A549 (cell line): Measurements from ENCODE around the gene SEMA6B. TPM values are rescaled to one million over a fixed set of nuclear protein-coding genes. Genes with fewer than 3 reads are reported as not detected.

Experiments
- ATAC-seq, 2 experiments: fragments of 200-7000 bp in 1 of 2; fragments of >200 bp in 1 of 2; cut with Nextera tagmentation in 1 of 2; cut with Tn5 transposase in 1 of 2; 3 replicates each; pipeline versions ENCODE4 v1.8.0 to v1.9.1; 2018 to 2020; ENCODE audit warnings: mild to moderate bottlenecking in 1 of 2, moderate library complexity in 1 of 2
- CTCF ChIA-PET: fragments of 300-600 bp; sonication (Branson Sonifier 250); formaldehyde crosslinking; extraction: SDS; loops from one replicate; lab custom pipeline; 2021; ENCODE audit warnings: antibody characterized with exemption, inconsistent platforms; lab: Yijun Ruan, JAX
- POLR2A ChIA-PET: fragments of 350-600 bp; formaldehyde crosslinking; extraction: SDS; loops from one replicate; lab custom pipeline; 2021; ENCODE audit warnings: antibody characterized with exemption, inconsistent platforms; lab: Yijun Ruan, JAX
- DNase-seq, 2 experiments: peaks; one replicate each; pipeline versions ENCODE4 v3.0.0 to v3.0.0-alpha.2; 2011 to 2016; ENCODE audit warnings: low read depth in 1 of 2, low spot score in 1 of 2
- FAIRE-seq: peaks from 2 replicates; lab custom pipeline; 2011; peaks lifted over from hg19 to GRCh38; lab: Jason Lieb, UNC
- H3K27ac ChIP-seq, 2 experiments: fragments of >200 bp; sonication (Bioruptor Twin); formaldehyde crosslinking; 3 replicates each; pipeline ENCODE4 v1.5.1; 2016 to 2017
- H3K4me1 ChIP-seq: fragments of >200 bp; sonication (Bioruptor Twin); formaldehyde crosslinking; 3 replicates; pipeline ENCODE4 v1.6.1; 2016
- H3K4me2 ChIP-seq: fragments of >200 bp; sonication (Bioruptor Twin); formaldehyde crosslinking; 3 replicates; pipeline ENCODE4 v1.6.1; 2016
- H3K4me3 ChIP-seq: fragments of >200 bp; sonication (Bioruptor Twin); formaldehyde crosslinking; 3 replicates; pipeline ENCODE4 v1.5.1; 2016
- H3K9me3 ChIP-seq: fragments of >200 bp; sonication (Bioruptor Twin); formaldehyde crosslinking; 3 replicates; pipeline ENCODE4 v1.6.1; 2016
- BCL3 ChIP-seq: fragments of >200 bp; sonication (Bioruptor Twin); formaldehyde crosslinking; IDR thresholded peaks from 3 replicates; pipeline ENCODE4 v1.6.1; 2016
- CBX8 ChIP-seq: fragments of 200-600 bp; sonication (generic); IDR thresholded peaks from 2 replicates; pipeline ENCODE4 v1.6.1; 2016
- CEBPB ChIP-seq, 2 experiments: fragments of >200 bp in 1 of 2; sonication (Bioruptor Twin) in 1 of 2; formaldehyde crosslinking in 1 of 2; IDR thresholded peaks; 2 replicates each; pipeline ENCODE4 v1.6.1; 2012 to 2016
- CHD4 ChIP-seq: fragments of 200-600 bp; sonication (generic); IDR thresholded peaks from 2 replicates; pipeline ENCODE4 v1.6.1; 2016; ENCODE audit warnings: antibody characterized with exemption, mild to moderate bottlenecking, borderline replicate concordance
- E2F6 ChIP-seq: IDR thresholded peaks from 2 replicates; pipeline ENCODE4 v1.6.1; 2012; ENCODE audit warnings: low read depth, borderline replicate concordance
- EHF ChIP-seq: fragments of 250-450 bp; sonication (Bioruptor Pico); IDR thresholded peaks from 2 replicates; pipeline ENCODE4 v1.5.0; 2020; ENCODE audit warnings: mild to moderate bottlenecking
- EHMT2 ChIP-seq: fragments of 200-600 bp; sonication (generic); IDR thresholded peaks from 2 replicates; pipeline ENCODE4 v1.6.1; 2016; ENCODE audit warnings: antibody characterized with exemption, low read depth, mild to moderate bottlenecking, moderate library complexity
- ELK1 ChIP-seq: fragments of 150-350 bp; IDR thresholded peaks from 2 replicates; pipeline ENCODE4 v1.6.1; 2014; ENCODE audit warnings: low read depth, mild to moderate bottlenecking, low read length
- EP300 ChIP-seq, 2 experiments: fragments of >200 bp; sonication (Bioruptor Twin); formaldehyde crosslinking; IDR thresholded peaks; 2 replicates in 1 of 2; 3 replicates in 1 of 2; pipeline ENCODE4 v1.6.1; 2016 to 2017
- ESRRA ChIP-seq: fragments of 150-350 bp; IDR thresholded peaks from 2 replicates; pipeline ENCODE4 v1.6.1; 2014; ENCODE audit warnings: mild to moderate bottlenecking, low read length, borderline replicate concordance
- FOSL2 ChIP-seq, 2 experiments: fragments of 450-650 bp in 1 of 2; fragments of >200 bp in 1 of 2; sonication (Bioruptor Twin) in 1 of 2; formaldehyde crosslinking; IDR thresholded peaks; 2 replicates each; pipeline versions ENCODE4 v1.5.0 to v1.6.1; 2016 to 2020; ENCODE audit warnings: mild to moderate bottlenecking in 1 of 2, moderate library complexity in 1 of 2
- GATA3 ChIP-seq: IDR thresholded peaks from 2 replicates; pipeline ENCODE4 v1.6.1; 2012; ENCODE audit warnings: borderline replicate concordance
- HDAC2 ChIP-seq: fragments of 200-600 bp; sonication (generic); IDR thresholded peaks from 2 replicates; pipeline ENCODE4 v1.6.1; 2016
- HMGXB4 ChIP-seq: fragments of 250-450 bp; sonication (Bioruptor Pico); IDR thresholded peaks from 2 replicates; pipeline ENCODE4 v1.5.0; 2021; ENCODE audit warnings: mild to moderate bottlenecking, moderate library complexity, borderline replicate concordance
- HOXB5 ChIP-seq: fragments of 250-450 bp; sonication (Bioruptor Pico); IDR thresholded peaks from 2 replicates; pipeline ENCODE4 v1.5.0; 2020; ENCODE audit warnings: mild to moderate bottlenecking, moderate library complexity
- JUN ChIP-seq, 2 experiments: fragments of >200 bp; sonication (Bioruptor Twin); formaldehyde crosslinking; IDR thresholded peaks; 2 replicates in 1 of 2; 3 replicates in 1 of 2; pipeline ENCODE4 v1.6.1; 2016 to 2017
- JUNB ChIP-seq: fragments of >200 bp; sonication (Bioruptor Twin); formaldehyde crosslinking; IDR thresholded peaks from 2 replicates; pipeline ENCODE4 v1.6.1; 2016
- KDM1A ChIP-seq: fragments of 200-600 bp; sonication (generic); IDR thresholded peaks from 2 replicates; pipeline ENCODE4 v1.6.1; 2016; ENCODE audit warnings: low read depth, mild to moderate bottlenecking
- MAZ ChIP-seq: fragments of 150-350 bp; IDR thresholded peaks from 2 replicates; pipeline ENCODE4 v1.6.1; 2014; ENCODE audit warnings: antibody characterized with exemption, low read depth, low read length, borderline replicate concordance
- PBX3 ChIP-seq: IDR thresholded peaks from 2 replicates; pipeline ENCODE4 v1.6.1; 2012
- PHF8 ChIP-seq: fragments of 200-600 bp; sonication (generic); IDR thresholded peaks from 2 replicates; pipeline ENCODE4 v1.6.1; 2016; ENCODE audit warnings: low read depth, mild to moderate bottlenecking, antibody characterized with exemption, moderate library complexity, borderline replicate concordance
- RCOR1 ChIP-seq: fragments of 150-350 bp; IDR thresholded peaks from 2 replicates; pipeline ENCODE4 v1.6.1; 2014; ENCODE audit warnings: antibody characterized with exemption, low read length, low read depth
- TFCP2L1 ChIP-seq: fragments of 250-450 bp; sonication (Bioruptor Pico); IDR thresholded peaks from 2 replicates; pipeline ENCODE4 v1.5.0; 2021; ENCODE audit warnings: mild to moderate bottlenecking
- TP53 ChIP-seq: fragments of 250-450 bp; sonication (Bioruptor Pico); IDR thresholded peaks from 2 replicates; pipeline ENCODE4 v1.5.0; 2021; ENCODE audit warnings: mild to moderate bottlenecking, moderate library complexity
- USF2 ChIP-seq: fragments of 450-650 bp; IDR thresholded peaks from 2 replicates; pipeline ENCODE4 v1.6.1; 2014; ENCODE audit warnings: antibody characterized with exemption
- ZFP36 ChIP-seq: fragments of 450-650 bp; IDR thresholded peaks from 2 replicates; pipeline ENCODE4 v1.6.1; 2014; ENCODE audit warnings: borderline replicate concordance; ENCODE audit not compliant: partially characterized antibody
- ZSCAN20 ChIP-seq: fragments of 250-450 bp; sonication (Bioruptor Pico); IDR thresholded peaks from 2 replicates; pipeline ENCODE4 v1.8.0; 2022; ENCODE audit warnings: mild to moderate bottlenecking, moderate library complexity
- whole genome bisulfite sequencing: methylation state at CpG from one replicate; pipeline ENCODE4 v1.1.6; 2017; ENCODE audit errors: missing lambda C conversion rate; 5-methylcytosine and 5-hydroxymethylcytosine counted together
- polyA plus RNA-seq, 4 experiments: library from polyadenylated mRNA; depleted of rRNA in 3 of 4; stranded (reverse); fragments of >200 nt; fragmentation: RNase III in 1 of 4; extraction: RNeasy Plus Mini Kit Qiagen cat#74134 plus additional on column Dnase treatment in 1 of 4; gene quantifications; 2 replicates in 3 of 4; 3 replicates in 1 of 4; pipeline ENCODE4 v1.2.3, GENCODE V29; 2011 to 2017

The SEMA6B gene
- polyA plus RNA-seq, 2 of the 4 experiments (the other 2 are of a cell fraction): 5.7 to 9.0 TPM

- no peak for TF ChIP-seq PHF8
- TF ChIP-seq CBX8: no peak
- TF ChIP-seq ZFP36: peak; percentile 33
- TF ChIP-seq ESRRA: no peak
- TF ChIP-seq EHF (CRISPR knock-in tag): no peak
- no peak for TF ChIP-seq TFCP2L1 (CRISPR knock-in tag)
- 59% methylated on average over 6 of the region's 8 CpGs for WGBS
- peak overlapping the region in 1 of 2 experiments; percentile 37; a peak in 2 of 6 replicates for H3K27ac ChIP-seq
- H3K4me1 ChIP-seq: peaks cover 41% of the 10 kb centered on the region
- H3K4me2 ChIP-seq: no peak overlapping the region
- ChIA-PET CTCF (interaction anchor here (0.5 to 5.6 kb wide), 6 partner anchors 11 to 58 kb away, joined by 3 to 62 read pairs (median 10); no protein-coding TSS in a partner anchor), POLR2A (no interaction called here)
- no peak for DNase-seq
- no peak for FAIRE-seq
- no peak overlapping the region for H3K4me3 ChIP-seq
- H3K9me3 ChIP-seq: no peaks in the 10 kb centered on the region
- no peak for ATAC-seq
These were observed 19.9 kb upstream of the SEMA6B start for GRCh38 chr19:4579389-4579788.

- ChIA-PET CTCF (interaction anchor here (0.5 to 5.6 kb wide), 6 partner anchors 10 to 58 kb away, joined by 3 to 62 read pairs (median 20); no protein-coding TSS in a partner anchor), POLR2A (no interaction called here)
- 52% methylated on average over 9 of the region's 11 CpGs for WGBS
- H3K9me3 ChIP-seq: no peaks in the 10 kb centered on the region
- no peak for DNase-seq
- TF ChIP-seq HMGXB4 (CRISPR knock-in tag) (no peak), RCOR1 (no peak), CEBPB (IDR thresholded peaks at IDR 0.05) (no peak), GATA3 (no peak), CBX8 (no peak), PHF8 (no peak), JUNB (no peak), HOXB5 (CRISPR knock-in tag) (no peak), PBX3 (no peak), JUN (IDR thresholded peaks at IDR 0.05) (no peak), ESRRA (0 out of 2 replicates have a peak, but pooled peaks have one; percentile 6), KDM1A (peak; percentile 91), ELK1 (no peak), ZSCAN20 (CRISPR knock-in tag) (no peak), FOSL2 (IDR thresholded peaks at IDR 0.05) (no peak), FOSL2 (CRISPR knock-in tag; IDR thresholded peaks at IDR 0.05) (peak; percentile 48), ZFP36 (peak; percentile 94), BCL3 (no peak), TFCP2L1 (CRISPR knock-in tag) (no peak), E2F6 (no peak), HDAC2 (0 out of 2 replicates have a peak, but pooled peaks have one; percentile 47), USF2 (no peak), EP300 (IDR thresholded peaks at IDR 0.05) (no peak), EHMT2 (no peak), MAZ (no peak), TP53 (CRISPR knock-in tag) (no peak), CHD4 (0 out of 2 replicates have a peak, but pooled peaks have one; percentile 34)
- H3K4me2 ChIP-seq: no peak overlapping the region
- no peak for ATAC-seq
- FAIRE-seq: no peak
- peaks cover 40% of the 10 kb centered on the region for H3K4me1 ChIP-seq
- peak overlapping the region in 1 of 2 experiments; percentile 37; a peak in 2 of 6 replicates for H3K27ac ChIP-seq
- no peak overlapping the region for H3K4me3 ChIP-seq
These were observed 19.2 kb upstream of the SEMA6B start for GRCh38 chr19:4578552-4579248.
